WTC11 (cell line): ENCODE measurements around the gene TMC1. TPM values are rescaled to one million over a fixed set of nuclear protein-coding genes. Genes with fewer than 3 reads are reported as not detected.

Source experiments
- ATAC-seq: fragments of 200-7000 bp; cut with Tn5 transposase; 2 replicates; pipeline ENCODE4 v1.10.0; 2021; ENCODE audit warnings: mild to moderate bottlenecking, moderate library complexity
- CTCF ChIA-PET: fragments of 300-600 bp; sonication (Branson Sonifier 250); formaldehyde crosslinking; loops from one replicate; lab custom pipeline; 2021; ENCODE audit warnings: antibody characterized with exemption; lab: Charles Lee
- POLR2A ChIA-PET: fragments of 350-600 bp; sonication (Branson Sonifier 250); formaldehyde crosslinking; loops from one replicate; lab custom pipeline; 2021; ENCODE audit warnings: antibody characterized with exemption; lab: Charles Lee
- DNase-seq: peaks from one replicate; pipeline ENCODE4 v3.0.0; 2021; ENCODE audit warnings: low spot score
- H3K27ac Mint-ChIP-seq: 2 replicates; pipeline ENCODE4 v1.8.0; 2021; ENCODE audit warnings: mixed read lengths
- H3K27me3 Mint-ChIP-seq: 2 replicates; pipeline ENCODE4 v1.8.0; 2021; ENCODE audit warnings: low read depth, mild to moderate bottlenecking, moderate library complexity, mixed read lengths
- H3K36me3 Mint-ChIP-seq: 2 replicates; pipeline ENCODE4 v1.8.0; 2021; ENCODE audit warnings: mixed read lengths
- H3K4me1 Mint-ChIP-seq: 2 replicates; pipeline ENCODE4 v1.8.0; 2022; ENCODE audit warnings: mixed read lengths
- H3K4me3 Mint-ChIP-seq: 2 replicates; pipeline ENCODE4 v1.8.0; 2021; ENCODE audit warnings: mild to moderate bottlenecking, moderate library complexity, mixed read lengths
- H3K9me3 Mint-ChIP-seq: 2 replicates; pipeline ENCODE4 v1.8.0; 2021; ENCODE audit warnings: mixed read lengths
- CTCF ChIP-seq: fragments of 200-600 bp; IDR thresholded peaks from 2 replicates; pipeline ENCODE4 v1.8.0; 2022; ENCODE audit warnings: antibody characterized with exemption
- E2F4 ChIP-seq: sonication (generic); formaldehyde crosslinking; IDR thresholded peaks from 2 replicates; pipeline ENCODE4 v1.8.1; 2022; ENCODE audit warnings: low read depth, mild to moderate bottlenecking, moderate library complexity, missing genetic modification reagents, borderline replicate concordance
- FOXJ3 ChIP-seq: sonication (generic); formaldehyde crosslinking; IDR thresholded peaks from 2 replicates; pipeline ENCODE4 v1.9.0; 2021; ENCODE audit warnings: missing genetic modification reagents, mild to moderate bottlenecking, borderline replicate concordance
- GRHL2 ChIP-seq: fragments of 250-450 bp; sonication (Bioruptor Pico); IDR thresholded peaks from 2 replicates; pipeline ENCODE4 v1.8.0; 2022; ENCODE audit warnings: mild to moderate bottlenecking, moderate library complexity; ENCODE audit not compliant: insufficient replicate concordance, severe bottlenecking
- RELA ChIP-seq: sonication (generic); formaldehyde crosslinking; IDR thresholded peaks from 2 replicates; pipeline ENCODE4 v1.8.1; 2022; ENCODE audit warnings: missing genetic modification reagents, mild to moderate bottlenecking, borderline replicate concordance
- SOX15 ChIP-seq: fragments of 250-450 bp; sonication (Bioruptor Pico); IDR thresholded peaks from 2 replicates; pipeline ENCODE4 v1.9.0; 2021; ENCODE audit warnings: mild to moderate bottlenecking
- SP1 ChIP-seq: sonication (generic); formaldehyde crosslinking; conservative IDR thresholded peaks from 2 replicates; pipeline ENCODE4 v1.8.1; 2022; ENCODE audit warnings: missing genetic modification reagents
- STAT6 ChIP-seq: sonication (generic); formaldehyde crosslinking; conservative IDR thresholded peaks from 2 replicates; pipeline ENCODE4 v1.8.1; 2023; ENCODE audit warnings: mild to moderate bottlenecking, low read depth, missing genetic modification reagents, moderate library complexity
- TEAD1 ChIP-seq: sonication (generic); formaldehyde crosslinking; IDR thresholded peaks from 2 replicates; pipeline ENCODE4 v1.8.0; 2022; ENCODE audit warnings: mild to moderate bottlenecking, missing genetic modification reagents
- ZNF396 ChIP-seq: fragments of 250-450 bp; sonication (Bioruptor Pico); IDR thresholded peaks from 2 replicates; pipeline ENCODE4 v1.8.0; 2021; ENCODE audit warnings: mild to moderate bottlenecking, moderate library complexity, borderline replicate concordance
- ZNF425 ChIP-seq: fragments of 250-450 bp; sonication (Bioruptor Pico); conservative IDR thresholded peaks from 2 replicates; pipeline ENCODE4 v1.9.0; 2021; ENCODE audit warnings: mild to moderate bottlenecking
- ZSCAN18 ChIP-seq: fragments of 250-450 bp; sonication (Bioruptor Pico); IDR thresholded peaks from 2 replicates; pipeline ENCODE4 v2.1.2; 2022; ENCODE audit warnings: mild to moderate bottlenecking, moderate library complexity
- total RNA-seq: library from RNA; stranded (reverse); gene quantifications from 3 replicates; pipeline ENCODE4 v1.2.3, GENCODE V29; 2021

Gene TMC1
- total RNA-seq, 1 experiment from 2014 or later, result 0.31 TPM

- no peak for TF ChIP-seq STAT6 (CRISPR knock-in tag)
- no peak for TF ChIP-seq FOXJ3 (CRISPR knock-in tag)
- TF ChIP-seq SP1 (CRISPR knock-in tag), result no peak
- TF ChIP-seq E2F4 (CRISPR knock-in tag), result no peak
- TF ChIP-seq SOX15, result no peak
- no peak for TF ChIP-seq TEAD1 (CRISPR knock-in tag)
- no peak for TF ChIP-seq ZNF396 (CRISPR knock-in tag)
Measured at GRCh38 chr9:72789885-72790284, 268.5 kb downstream of the TMC1 start (continued).

- ATAC-seq, result no peak
- H3K4me3 Mint-ChIP-seq, result no peak overlapping the region
- no peak overlapping the region for H3K27ac Mint-ChIP-seq
- peaks cover 20% of the 10 kb centered on the region for H3K36me3 Mint-ChIP-seq
- DNase-seq, result no peak
- H3K27me3 Mint-ChIP-seq, result peaks cover 2% of the 10 kb centered on the region; the same call in 1 of the 2 replicates
- peaks cover 21% of the 10 kb centered on the region for H3K9me3 Mint-ChIP-seq
- POLR2A ChIA-PET, result no interaction called here
- TF ChIP-seq STAT6 (CRISPR knock-in tag), result no peak
- no peak for TF ChIP-seq ZNF396 (CRISPR knock-in tag)
- TF ChIP-seq ZNF425 (CRISPR knock-in tag), result no peak
- no peak for TF ChIP-seq CTCF
- no peak for TF ChIP-seq ZSCAN18 (CRISPR knock-in tag)
- no peak for TF ChIP-seq GRHL2 (CRISPR knock-in tag)
- TF ChIP-seq RELA (CRISPR knock-in tag), result no peak
- TF ChIP-seq SOX15, result no peak
- TF ChIP-seq, all 79 proteins: peak for 0
- H3K4me1 Mint-ChIP-seq, result peaks cover 6% of the 10 kb centered on the region; the same call in 1 of the 2 replicates
- CTCF ChIA-PET, result no interaction called here
Measured at GRCh38 chr9:72790989-72791388, 269.6 kb downstream of the TMC1 start.
